ENCODE measurements around the gene DNAL1.

DNA sequence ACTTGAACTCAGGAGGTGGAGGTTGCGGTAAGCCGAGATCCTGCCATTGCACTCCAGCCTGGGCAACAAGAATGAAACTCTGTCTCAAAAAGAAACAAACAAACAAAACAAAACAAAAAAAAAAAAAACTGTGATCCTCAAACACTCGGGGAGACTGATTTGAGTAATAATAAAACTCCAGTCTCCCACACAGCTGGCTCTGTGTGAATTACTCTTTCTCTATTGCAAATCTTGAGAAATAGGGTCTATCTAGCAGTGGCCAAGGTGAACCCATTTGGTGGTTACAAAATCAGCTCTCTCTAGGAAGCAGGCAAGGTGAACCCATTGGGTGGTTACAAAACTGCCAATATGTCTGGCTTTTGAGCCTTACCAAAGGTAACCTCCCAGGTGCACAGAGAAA is 38.5 kb upstream of the DNAL1 start:
- TF ChIP-seq, protein P1, sequence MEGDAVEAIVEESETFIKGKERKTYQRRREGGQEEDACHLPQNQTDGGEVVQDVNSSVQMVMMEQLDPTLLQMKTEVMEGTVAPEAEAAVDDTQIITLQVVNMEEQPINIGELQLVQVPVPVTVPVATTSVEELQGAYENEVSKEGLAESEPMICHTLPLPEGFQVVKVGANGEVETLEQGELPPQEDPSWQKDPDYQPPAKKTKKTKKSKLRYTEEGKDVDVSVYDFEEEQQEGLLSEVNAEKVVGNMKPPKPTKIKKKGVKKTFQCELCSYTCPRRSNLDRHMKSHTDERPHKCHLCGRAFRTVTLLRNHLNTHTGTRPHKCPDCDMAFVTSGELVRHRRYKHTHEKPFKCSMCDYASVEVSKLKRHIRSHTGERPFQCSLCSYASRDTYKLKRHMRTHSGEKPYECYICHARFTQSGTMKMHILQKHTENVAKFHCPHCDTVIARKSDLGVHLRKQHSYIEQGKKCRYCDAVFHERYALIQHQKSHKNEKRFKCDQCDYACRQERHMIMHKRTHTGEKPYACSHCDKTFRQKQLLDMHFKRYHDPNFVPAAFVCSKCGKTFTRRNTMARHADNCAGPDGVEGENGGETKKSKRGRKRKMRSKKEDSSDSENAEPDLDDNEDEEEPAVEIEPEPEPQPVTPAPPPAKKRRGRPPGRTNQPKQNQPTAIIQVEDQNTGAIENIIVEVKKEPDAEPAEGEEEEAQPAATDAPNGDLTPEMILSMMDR (IDR thresholded peaks at IDR 0.05; ENCODE audit: poor library complexity) = no peak
- TF ChIP-seq EZH2 (IDR thresholded peaks at IDR 0.05; ENCODE audit: borderline replicate concordance) (no peak), EZH2phosphoT487 (IDR thresholded peaks at IDR 0.05; ENCODE audit: low read depth, severe bottlenecking, unreplicated experiment) (no peak)
